ENCODE results near the gene B4GALNT4.

B4GALNT4 gene

GRCh38 chr11:367956-368413 lies 1.3 kb upstream of the B4GALNT4 start:
- no peak overlapping the region for H3K4me3 ChIP-seq (ENCODE audit: low read length)
- no peaks in the 10 kb centered on the region for H3K79me2 ChIP-seq (ENCODE audit: low read length)
- H3K4me2 ChIP-seq (ENCODE audit: low read depth, low read length): no peak overlapping the region
- H3K9ac ChIP-seq (ENCODE audit: low read length): no peak overlapping the region
- no peak for DNase-seq
- H3K4me1 ChIP-seq (ENCODE audit: low read length): 0 out of 2 replicates have a peak, but pooled peaks cover 3% of the 10 kb centered on the region
- H4K20me1 ChIP-seq (ENCODE audit: insufficient read depth, low read length): no peaks in the 10 kb centered on the region
- TF ChIP-seq EZH2 (optimal IDR thresholded peaks at IDR 0.05; ENCODE audit: low read depth, low read length): no peak
- TF ChIP-seq EZH2phosphoT487 (IDR thresholded peaks at IDR 0.05; ENCODE audit: low read length): no peak
- TF ChIP-seq CTCF (IDR thresholded peaks at IDR 0.05; ENCODE audit: low read length): no peak
- peaks cover 79% of the 10 kb centered on the region for H3K27me3 ChIP-seq (replicated peaks; ENCODE audit: insufficient read depth, low read length)
- H3K9me2 ChIP-seq (replicated peaks; ENCODE audit: insufficient read depth, low read length): no peaks in the 10 kb centered on the region
- H3K9me3 ChIP-seq (replicated peaks; ENCODE audit: insufficient read depth, low read length): no peaks in the 10 kb centered on the region
- H3F3A ChIP-seq (ENCODE audit: insufficient read depth, low read length): no peaks in the 10 kb centered on the region
- no peaks in the 10 kb centered on the region for H3K36me3 ChIP-seq (replicated peaks; ENCODE audit: insufficient read depth, low read length)
- no peak overlapping the region for H2AFZ ChIP-seq (ENCODE audit: low read length)
- no peak overlapping the region for H3K27ac ChIP-seq (ENCODE audit: low read length)

GRCh38 chr11:368414-369335 lies 624 bp upstream of the B4GALNT4 start:
- no peaks in the 10 kb centered on the region for H3K36me3 ChIP-seq (replicated peaks; ENCODE audit: insufficient read depth, low read length)
- 0 out of 2 replicates have a peak, but pooled peaks cover 3% of the 10 kb centered on the region for H3K4me1 ChIP-seq (ENCODE audit: low read length)
- no peak overlapping the region for H3K4me3 ChIP-seq (ENCODE audit: low read length)
- no peaks in the 10 kb centered on the region for H4K20me1 ChIP-seq (ENCODE audit: insufficient read depth, low read length)
- H3K27me3 ChIP-seq (replicated peaks; ENCODE audit: insufficient read depth, low read length): peaks cover 82% of the 10 kb centered on the region
- no peaks in the 10 kb centered on the region for H3K9me3 ChIP-seq (replicated peaks; ENCODE audit: insufficient read depth, low read length)
- no peaks in the 10 kb centered on the region for H3K79me2 ChIP-seq (ENCODE audit: low read length)
- H3K4me2 ChIP-seq (ENCODE audit: low read depth, low read length): no peak overlapping the region
- no peaks in the 10 kb centered on the region for H3F3A ChIP-seq (ENCODE audit: insufficient read depth, low read length)
- H2AFZ ChIP-seq (ENCODE audit: low read length): no peak overlapping the region
- H3K9ac ChIP-seq (ENCODE audit: low read length): no peak overlapping the region
- H3K27ac ChIP-seq (ENCODE audit: low read length): no peak overlapping the region
- DNase-seq: no peak
- no peaks in the 10 kb centered on the region for H3K9me2 ChIP-seq (replicated peaks; ENCODE audit: insufficient read depth, low read length)
- no peak for TF ChIP-seq CTCF (IDR thresholded peaks at IDR 0.05; ENCODE audit: low read length)
- TF ChIP-seq EZH2 (optimal IDR thresholded peaks at IDR 0.05; ENCODE audit: low read depth, low read length): peak; percentile 14
- TF ChIP-seq EZH2phosphoT487 (IDR thresholded peaks at IDR 0.05; ENCODE audit: low read length): no peak

- TF ChIP-seq CTCF (IDR thresholded peaks at IDR 0.05; ENCODE audit: low read length): no peak
- no peak for TF ChIP-seq EZH2phosphoT487 (IDR thresholded peaks at IDR 0.05; ENCODE audit: low read length)
- TF ChIP-seq EZH2 (optimal IDR thresholded peaks at IDR 0.05; ENCODE audit: low read depth, low read length): no peak
- H3K4me2 ChIP-seq (ENCODE audit: low read depth, low read length): no peak overlapping the region
- H3K9ac ChIP-seq (ENCODE audit: low read length): no peak overlapping the region
Observed at GRCh38 chr11:370070-370941, 1.0 kb downstream of the B4GALNT4 start.

More at GRCh38 chr11:370070-370941, 1.0 kb downstream of the B4GALNT4 start:
- Histone ChIP-seq H3K4me1 (ENCODE audit: low read length) (no peaks in the 10 kb centered on the region), H3K79me2 (ENCODE audit: low read length) (no peaks in the 10 kb centered on the region), H3K27ac (ENCODE audit: low read length) (no peak overlapping the region), H2AFZ (ENCODE audit: low read length) (no peak overlapping the region), H3K27me3 (replicated peaks; ENCODE audit: insufficient read depth, low read length) (peaks cover 74% of the 10 kb centered on the region), H4K20me1 (ENCODE audit: insufficient read depth, low read length) (no peaks in the 10 kb centered on the region), H3K9me3 (replicated peaks; ENCODE audit: insufficient read depth, low read length) (no peaks in the 10 kb centered on the region), H3F3A (ENCODE audit: insufficient read depth, low read length) (no peaks in the 10 kb centered on the region), H3K9me2 (replicated peaks; ENCODE audit: insufficient read depth, low read length) (no peaks in the 10 kb centered on the region), H3K36me3 (replicated peaks; ENCODE audit: insufficient read depth, low read length) (no peaks in the 10 kb centered on the region), H3K4me3 (ENCODE audit: low read length) (no peak overlapping the region)
- no peak for DNase-seq
